Activated B cell treated with CpG ODN at 0.5 μM for 24 hours (primary cell): ENCODE results near the gene CEMIP2. TPM values are rescaled to one million over a fixed set of nuclear protein-coding genes. Genes with fewer than 3 reads are reported as not detected.
"Not testable (repeated sequence)": the region's sequence is repeated elsewhere in the genome, so short reads cannot be mapped to it uniquely, and the experiment has no call there.

Source experiments
- ATAC-seq: fragments of 200-7000 bp; cut with Tn5 transposase; one replicate; pipeline ENCODE4 v1.10.0; 2021; ENCODE audit warnings: low read depth, mild to moderate bottlenecking, moderate library complexity
- CTCF ChIA-PET: fragments of 350-600 bp; sonication (Branson Sonifier 250); formaldehyde crosslinking; loops from one replicate; lab custom pipeline; 2021; ENCODE audit warnings: antibody characterized with exemption; lab: Charles Lee
- POLR2A ChIA-PET: fragments of 350-600 bp; sonication (Branson Sonifier 250); formaldehyde crosslinking; loops from one replicate; lab custom pipeline; 2021; ENCODE audit warnings: antibody characterized with exemption; lab: Charles Lee
- DNase-seq: peaks from one replicate; pipeline ENCODE4 v3.0.0; 2022
- H3K27ac Mint-ChIP-seq: one replicate; pipeline ENCODE4 v1.8.0; 2020; ENCODE audit warnings: mixed read lengths
- H3K27me3 Mint-ChIP-seq: one replicate; pipeline ENCODE4 v1.8.0; 2021; ENCODE audit warnings: mixed read lengths
- H3K36me3 Mint-ChIP-seq: one replicate; pipeline ENCODE4 v1.8.0; 2021; ENCODE audit warnings: low read depth, mixed read lengths
- H3K4me1 Mint-ChIP-seq: one replicate; pipeline ENCODE4 v1.8.0; 2021; ENCODE audit warnings: mixed read lengths
- H3K4me3 Mint-ChIP-seq: one replicate; pipeline ENCODE4 v1.8.0; 2020; ENCODE audit warnings: mild to moderate bottlenecking, mixed read lengths
- H3K9me3 Mint-ChIP-seq: one replicate; pipeline ENCODE4 v1.8.0; 2020; ENCODE audit warnings: mixed read lengths
- intact Hi-C: fragments of 100-400 bp; cut with micrococcal nuclease; formaldehyde crosslinking; loops from one replicate; pipeline ENCODE4 v1.15.1; 2024
- total RNA-seq: library from RNA; stranded (reverse); gene quantifications from 2 replicates; pipeline ENCODE4 v1.2.3, GENCODE V29; 2022
- TF ChIP-seq, protein P1 (sequence below): fragments of 200-600 bp; IDR thresholded peaks from one replicate; pipeline ENCODE4 v1.8.0; 2022; ENCODE audit warnings: antibody characterized with exemption, mild to moderate bottlenecking

The CEMIP2 gene
- total RNA-seq, 1 donor from 2014 or later = 25.5 TPM

DNA sequence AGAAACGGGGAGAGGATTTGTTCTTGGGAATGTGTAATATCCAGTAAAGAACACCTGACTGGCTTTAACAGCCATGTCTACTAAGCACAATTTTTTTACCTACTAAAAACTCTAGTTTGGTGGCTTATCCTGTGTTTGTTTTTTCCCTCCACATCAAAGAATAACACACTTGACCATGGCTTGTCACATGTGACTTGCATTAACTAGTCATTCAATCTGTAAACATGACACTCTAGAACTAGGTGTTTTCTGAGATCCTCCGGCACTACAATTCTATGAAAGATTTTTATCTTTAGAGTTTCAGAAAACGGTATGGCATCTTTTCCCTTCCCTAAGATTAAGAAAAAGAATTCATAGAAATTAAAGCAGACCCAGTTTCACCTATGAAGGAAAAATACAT lies 103.7 kb downstream of the CEMIP2 start:
- DNase-seq (no peak), ATAC-seq (no peak)
- peaks cover 8% of the 10 kb centered on the region for H3K27me3 Mint-ChIP-seq
- no peaks in the 10 kb centered on the region for H3K36me3 Mint-ChIP-seq
- peaks cover 3% of the 10 kb centered on the region for H3K9me3 Mint-ChIP-seq
- ChIA-PET POLR2A (no interaction called here), CTCF (interaction anchor here (1.4 kb wide), 1 partner anchor 25 kb away, joined by 3 read pairs; no protein-coding TSS in a partner anchor)
- no peak overlapping the region for H3K27ac Mint-ChIP-seq
- no peaks in the 10 kb centered on the region for H3K4me1 Mint-ChIP-seq
- TF ChIP-seq, protein P1, sequence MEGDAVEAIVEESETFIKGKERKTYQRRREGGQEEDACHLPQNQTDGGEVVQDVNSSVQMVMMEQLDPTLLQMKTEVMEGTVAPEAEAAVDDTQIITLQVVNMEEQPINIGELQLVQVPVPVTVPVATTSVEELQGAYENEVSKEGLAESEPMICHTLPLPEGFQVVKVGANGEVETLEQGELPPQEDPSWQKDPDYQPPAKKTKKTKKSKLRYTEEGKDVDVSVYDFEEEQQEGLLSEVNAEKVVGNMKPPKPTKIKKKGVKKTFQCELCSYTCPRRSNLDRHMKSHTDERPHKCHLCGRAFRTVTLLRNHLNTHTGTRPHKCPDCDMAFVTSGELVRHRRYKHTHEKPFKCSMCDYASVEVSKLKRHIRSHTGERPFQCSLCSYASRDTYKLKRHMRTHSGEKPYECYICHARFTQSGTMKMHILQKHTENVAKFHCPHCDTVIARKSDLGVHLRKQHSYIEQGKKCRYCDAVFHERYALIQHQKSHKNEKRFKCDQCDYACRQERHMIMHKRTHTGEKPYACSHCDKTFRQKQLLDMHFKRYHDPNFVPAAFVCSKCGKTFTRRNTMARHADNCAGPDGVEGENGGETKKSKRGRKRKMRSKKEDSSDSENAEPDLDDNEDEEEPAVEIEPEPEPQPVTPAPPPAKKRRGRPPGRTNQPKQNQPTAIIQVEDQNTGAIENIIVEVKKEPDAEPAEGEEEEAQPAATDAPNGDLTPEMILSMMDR = no peak
- intact Hi-C loops = no loop called here
- H3K4me3 Mint-ChIP-seq = no peak overlapping the region

DNA sequence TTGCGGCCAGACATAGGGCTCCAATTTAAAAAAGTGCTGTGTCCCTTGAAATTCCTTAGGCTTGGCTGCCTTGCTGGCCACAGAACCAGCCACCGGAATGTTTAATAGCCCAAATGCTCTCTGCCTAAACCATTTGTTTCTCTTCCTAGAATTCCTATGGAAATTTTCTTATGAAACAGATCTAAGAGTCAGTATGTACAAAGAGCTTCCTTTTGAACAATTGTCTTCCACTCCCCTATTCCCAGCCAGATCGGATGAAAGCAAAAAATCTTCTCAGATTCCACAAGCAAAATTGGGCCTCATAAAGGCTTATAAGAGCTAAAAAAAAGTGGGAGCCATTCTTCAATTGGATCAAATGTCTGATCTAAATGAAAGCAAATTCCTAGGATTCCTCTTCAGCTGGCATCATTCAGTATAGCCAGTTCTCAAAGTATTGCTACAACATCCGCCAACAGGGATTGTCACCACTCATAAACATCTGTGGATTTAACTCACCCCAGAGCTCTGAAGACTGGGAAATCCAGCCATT lies 104.3 kb downstream of the CEMIP2 start:
- H3K4me1 Mint-ChIP-seq = no peaks in the 10 kb centered on the region
- intact Hi-C loops = no loop called here
- ChIA-PET CTCF (interaction anchor here (1.4 kb wide), 1 partner anchor 25 kb away, joined by 3 read pairs; no protein-coding TSS in a partner anchor), POLR2A (no interaction called here)
- no peak overlapping the region for H3K4me3 Mint-ChIP-seq
- TF ChIP-seq, protein P1 = no peak
- peaks cover 3% of the 10 kb centered on the region for H3K9me3 Mint-ChIP-seq
- H3K36me3 Mint-ChIP-seq = no peaks in the 10 kb centered on the region
- H3K27me3 Mint-ChIP-seq = peaks cover 8% of the 10 kb centered on the region
- ATAC-seq = no peak
- DNase-seq = no peak
- no peak overlapping the region for H3K27ac Mint-ChIP-seq

DNA sequence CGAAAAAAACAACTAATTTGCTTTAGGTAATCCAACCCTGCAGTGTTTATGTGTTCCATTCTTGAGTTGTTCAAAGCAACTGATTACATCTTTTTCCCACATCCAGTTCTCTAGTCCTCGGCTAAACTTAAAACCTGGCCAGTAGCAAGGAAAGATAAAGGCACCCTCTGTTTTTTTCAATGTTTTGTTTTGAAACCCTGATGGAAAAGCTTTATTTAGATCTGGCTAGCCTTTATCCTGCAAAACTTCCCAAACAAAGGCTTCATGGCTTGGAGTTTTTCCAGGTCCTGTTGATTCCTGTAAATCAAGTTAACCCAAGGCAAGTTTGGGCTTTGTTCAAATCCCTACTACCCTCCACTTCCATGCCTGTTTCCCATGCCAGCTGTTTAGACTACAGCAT lies 105.1 kb downstream of the CEMIP2 start:
- intact Hi-C loops = no loop called here
- Mint-ChIP-seq H3K27ac (no peak overlapping the region), H3K9me3 (peaks cover 1% of the 10 kb centered on the region), H3K4me1 (no peaks in the 10 kb centered on the region), H3K4me3 (no peak overlapping the region), H3K27me3 (peaks cover 8% of the 10 kb centered on the region), H3K36me3 (no peaks in the 10 kb centered on the region)
- ATAC-seq = no peak
- CTCF ChIA-PET = no interaction called here
- POLR2A ChIA-PET = no interaction called here
- TF ChIP-seq, protein P1 = no peak
- no peak for DNase-seq

DNA sequence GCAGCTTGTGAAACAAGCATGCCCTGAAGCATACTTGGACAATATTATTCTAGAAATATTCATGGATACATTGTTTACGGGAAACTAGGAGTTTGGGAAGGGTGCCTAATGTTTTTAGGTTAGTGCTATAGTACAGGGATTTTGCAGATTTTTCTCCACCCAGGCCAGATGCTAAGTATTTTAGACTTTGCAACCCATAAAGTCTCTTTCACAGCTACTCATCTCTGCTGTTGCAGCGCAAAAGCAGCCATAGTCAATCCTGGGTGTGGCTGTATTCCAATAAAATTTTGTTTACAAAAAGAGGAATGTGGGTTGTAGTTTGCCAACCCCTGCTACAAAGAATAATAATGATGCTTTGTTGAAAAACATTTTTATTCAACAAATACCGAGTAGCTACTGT lies 106.2 kb downstream of the CEMIP2 start:
- no peaks in the 10 kb centered on the region for H3K36me3 Mint-ChIP-seq
- H3K9me3 Mint-ChIP-seq = peaks cover 10% of the 10 kb centered on the region
- CTCF ChIA-PET = no interaction called here
- peaks cover 11% of the 10 kb centered on the region for H3K27me3 Mint-ChIP-seq
- TF ChIP-seq, protein P1 = no peak
- POLR2A ChIA-PET = no interaction called here
- DNase-seq (no peak), ATAC-seq (no peak)
- no peaks in the 10 kb centered on the region for H3K4me1 Mint-ChIP-seq
- intact Hi-C loops = no loop called here
- H3K27ac Mint-ChIP-seq = no peak overlapping the region
- no peak overlapping the region for H3K4me3 Mint-ChIP-seq

DNA sequence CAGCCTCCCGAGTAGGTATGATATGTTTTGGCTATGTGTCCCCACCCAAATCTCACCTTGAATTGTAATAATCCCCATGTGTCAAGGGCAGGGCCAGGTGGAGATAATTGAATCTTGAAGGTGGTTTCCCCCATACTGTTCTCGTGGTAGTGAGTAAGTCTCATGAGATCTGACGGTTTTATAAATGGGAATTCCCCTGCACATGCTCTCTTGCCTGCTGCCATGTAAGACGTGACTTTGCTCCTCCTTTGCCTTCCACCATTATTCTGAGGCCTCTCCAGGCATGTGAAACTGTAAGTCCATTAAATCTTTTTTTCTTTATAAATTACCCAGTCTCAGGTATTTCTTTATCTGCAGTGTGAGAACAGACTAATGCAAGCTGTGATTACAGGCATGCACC lies 111.0 kb downstream of the CEMIP2 start:
- H3K4me3 Mint-ChIP-seq, intact Hi-C loops, POLR2A ChIA-PET, CTCF ChIA-PET, ATAC-seq, H3K36me3 Mint-ChIP-seq, DNase-seq, H3K27ac Mint-ChIP-seq, H3K4me1 Mint-ChIP-seq: not testable (repeated sequence)
- peaks cover 16% of the 10 kb centered on the region for H3K9me3 Mint-ChIP-seq
- peaks cover 13% of the 10 kb centered on the region for H3K27me3 Mint-ChIP-seq

DNA sequence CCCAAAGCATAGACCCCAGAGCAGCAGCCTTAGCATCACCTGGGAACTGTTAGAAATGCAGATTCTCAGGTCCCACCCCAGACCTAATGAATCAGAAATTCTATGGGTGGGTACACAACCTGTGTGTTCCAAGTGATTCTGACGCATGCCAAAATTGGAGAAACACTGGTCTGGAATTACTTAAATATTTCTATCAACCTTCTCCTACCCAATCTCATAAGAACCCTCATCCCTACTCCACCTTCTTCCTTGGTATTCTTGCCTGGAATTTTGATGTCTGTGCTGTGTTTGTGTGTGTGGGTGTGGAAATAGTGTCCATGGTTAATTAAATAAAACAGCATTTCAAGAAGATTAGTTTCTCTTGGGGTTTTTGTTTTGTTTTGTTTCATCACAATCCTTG lies 111.8 kb downstream of the CEMIP2 start:
- no peak overlapping the region for H3K27ac Mint-ChIP-seq
- TF ChIP-seq, protein P1 = no peak
- intact Hi-C loops = no loop called here
- H3K27me3 Mint-ChIP-seq = peaks cover 8% of the 10 kb centered on the region
- ATAC-seq = no peak
- H3K4me1 Mint-ChIP-seq = peaks cover 8% of the 10 kb centered on the region
- CTCF ChIA-PET = no interaction called here
- peaks cover 16% of the 10 kb centered on the region for H3K9me3 Mint-ChIP-seq
- no peak for DNase-seq
- no peaks in the 10 kb centered on the region for H3K36me3 Mint-ChIP-seq
- POLR2A ChIA-PET = no interaction called here
- H3K4me3 Mint-ChIP-seq = no peak overlapping the region
